Right ventricle myocardium inferior (tissue), 1 donor: ENCODE measurements around the gene MAGED4. TPM values are rescaled to one million over a fixed set of nuclear protein-coding genes. Genes with fewer than 3 reads are reported as not detected.
"Not testable (repeated sequence)": the region's sequence is repeated elsewhere in the genome, so short reads cannot be mapped to it uniquely, and the experiment has no call there.

Experiments
- ATAC-seq: fragments of 200-7000 bp; cut with Tn5 transposase; one replicate; pipeline ENCODE4 v1.9.1; 2020; ENCODE audit warnings: mild to moderate bottlenecking, moderate library complexity
- DNase-seq: peaks from one replicate; pipeline ENCODE4 v3.0.0; 2021; ENCODE audit errors: missing footprints
- intact Hi-C: fragments of 100-400 bp; cut with DNase I; formaldehyde crosslinking; loops from one replicate; pipeline ENCODE4 v1.11.0; 2022
- long read RNA-seq: library from polyadenylated mRNA; unstranded; transcript quantifications from one replicate; pipeline ENCODE4 v2.0.0, GENCODE V29; 2021
- total RNA-seq: library from RNA; stranded (reverse); fragmentation: NEBNext Ultra II Directional; extraction: Animal tissue kit (Norgen Biotek cat#: 25700); gene quantifications from one replicate; pipeline ENCODE4 v1.2.1, GENCODE V29; 2021
- donor health status: DM: no; HTN: yes; CAD: no; lungs with severe emphysema.

MAGED4 gene, protein sequence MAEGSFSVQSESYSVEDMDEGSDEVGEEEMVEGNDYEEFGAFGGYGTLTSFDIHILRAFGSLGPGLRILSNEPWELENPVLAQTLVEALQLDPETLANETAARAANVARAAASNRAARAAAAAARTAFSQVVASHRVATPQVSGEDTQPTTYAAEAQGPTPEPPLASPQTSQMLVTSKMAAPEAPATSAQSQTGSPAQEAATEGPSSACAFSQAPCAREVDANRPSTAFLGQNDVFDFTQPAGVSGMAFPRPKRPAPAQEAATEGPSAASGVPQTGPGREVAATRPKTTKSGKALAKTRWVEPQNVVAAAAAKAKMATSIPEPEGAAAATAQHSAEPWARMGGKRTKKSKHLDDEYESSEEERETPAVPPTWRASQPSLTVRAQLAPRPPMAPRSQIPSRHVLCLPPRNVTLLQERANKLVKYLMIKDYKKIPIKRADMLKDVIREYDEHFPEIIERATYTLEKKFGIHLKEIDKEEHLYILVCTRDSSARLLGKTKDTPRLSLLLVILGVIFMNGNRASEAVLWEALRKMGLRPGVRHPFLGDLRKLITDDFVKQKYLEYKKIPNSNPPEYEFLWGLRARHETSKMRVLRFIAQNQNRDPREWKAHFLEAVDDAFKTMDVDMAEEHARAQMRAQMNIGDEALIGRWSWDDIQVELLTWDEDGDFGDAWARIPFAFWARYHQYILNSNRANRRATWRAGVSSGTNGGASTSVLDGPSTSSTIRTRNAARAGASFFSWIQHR
- total RNA-seq: 0.27 TPM
- long read RNA-seq: 0 reads

GRCh38 chrX:52184440-52185077 is at the start of gene MAGED4:
MAGED4 (plus strand) TSS chrX:52184888; CDS start chrX:52185923, 1,035 bp downstream.
- intact Hi-C loops, DNase-seq: not testable (repeated sequence)
- peak; percentile 26 for ATAC-seq

DNA sequence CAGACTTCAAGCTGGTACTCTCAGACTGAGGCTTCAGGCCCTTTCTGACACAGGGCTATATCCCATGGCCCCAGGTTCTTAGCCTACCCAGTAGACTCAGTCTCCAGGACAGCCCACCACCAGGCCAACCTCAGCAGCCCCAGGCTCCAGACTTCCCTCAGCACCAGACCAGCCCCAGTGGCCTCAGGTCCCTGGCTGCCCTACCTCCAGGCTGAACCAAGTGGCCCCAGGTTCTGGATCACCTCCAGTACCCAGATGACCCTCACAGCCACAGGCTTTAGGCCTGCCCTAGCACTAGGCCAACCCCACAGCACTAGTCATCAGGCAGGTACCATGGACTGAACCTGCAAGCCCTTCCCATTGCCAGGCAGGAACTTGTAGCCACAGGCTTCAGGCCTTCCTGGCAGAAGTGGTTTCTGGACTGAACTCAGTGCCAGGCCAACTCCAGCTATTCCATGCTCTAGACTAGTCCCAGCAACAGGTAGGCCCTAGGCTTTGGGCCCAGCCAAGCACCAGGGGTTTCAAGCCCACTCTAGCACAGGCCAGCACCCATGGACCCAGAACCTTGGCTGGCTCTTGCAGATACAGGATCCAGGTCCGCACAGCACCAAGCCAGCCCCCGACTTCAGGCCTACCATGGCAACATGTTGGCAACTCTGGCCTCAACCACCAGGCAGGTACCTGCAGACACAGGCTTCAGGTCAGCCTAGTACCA is 45.7 kb upstream of the MAGED4 start:
- ATAC-seq (no peak), DNase-seq (no peak)
- intact Hi-C loops: no loop called here

DNA sequence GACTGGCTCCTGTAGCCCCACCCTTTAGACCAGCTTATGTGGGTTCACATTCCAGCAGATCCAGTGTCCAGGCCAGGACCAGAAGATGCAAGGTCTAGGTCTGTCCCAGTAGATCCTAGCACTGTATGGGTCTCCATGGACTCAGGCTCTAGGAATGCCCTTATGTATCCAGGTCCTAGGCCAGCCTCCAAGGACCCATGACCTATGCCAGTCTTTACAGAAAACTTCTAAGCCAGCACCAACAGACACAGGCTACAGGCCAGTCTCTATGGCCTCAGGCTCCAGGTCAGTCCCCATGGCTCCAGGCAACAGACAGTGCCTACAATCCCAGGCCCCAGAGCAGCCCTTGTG is 45.2 kb upstream of the MAGED4 start:
- intact Hi-C loops: no loop called here
- no peak for DNase-seq
- ATAC-seq: no peak

DNA sequence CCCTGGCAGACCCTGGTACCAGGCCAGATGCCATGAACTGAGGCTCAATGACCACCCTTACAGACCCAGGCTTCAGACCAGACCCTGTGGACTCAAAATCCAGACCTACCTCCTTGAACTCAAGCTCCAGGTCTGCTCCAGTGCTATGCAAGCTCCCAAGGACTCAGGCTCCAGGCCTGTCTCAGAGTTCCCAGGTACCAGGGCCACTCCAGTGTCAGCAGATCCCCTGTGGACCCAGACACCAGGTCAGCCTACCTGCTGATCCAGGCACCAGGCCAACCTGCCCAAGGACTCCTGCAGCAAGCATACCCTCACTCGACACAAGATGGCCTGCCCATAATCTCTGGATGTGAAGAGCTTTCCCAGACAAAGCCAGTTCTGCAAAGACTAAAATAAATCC is 44.7 kb upstream of the MAGED4 start:
- intact Hi-C loops: no loop called here
- DNase-seq (no peak), ATAC-seq (no peak)

DNA sequence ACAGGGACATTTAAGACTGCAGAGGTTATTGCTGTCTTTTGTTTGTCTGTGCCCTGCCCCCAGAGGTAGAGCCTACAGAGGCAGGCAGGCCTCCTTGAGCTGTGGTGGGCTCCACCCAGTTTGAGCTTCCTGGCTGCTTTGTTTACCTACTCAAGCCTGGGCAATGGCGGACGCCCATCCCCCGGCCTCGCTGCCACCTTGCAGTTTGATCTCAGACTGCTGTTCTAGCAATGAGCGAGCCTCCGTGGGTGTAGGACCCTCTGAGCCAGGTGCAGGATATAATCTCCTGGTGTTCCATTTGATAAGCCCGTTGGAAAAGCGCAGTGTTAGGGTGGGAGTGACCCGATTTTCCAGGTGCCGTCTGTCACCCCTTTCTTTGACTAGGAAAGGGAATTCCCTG is 34.0 kb upstream of the MAGED4 start:
- intact Hi-C loops, ATAC-seq: not testable (repeated sequence)
- peak; percentile 30 for DNase-seq

DNA sequence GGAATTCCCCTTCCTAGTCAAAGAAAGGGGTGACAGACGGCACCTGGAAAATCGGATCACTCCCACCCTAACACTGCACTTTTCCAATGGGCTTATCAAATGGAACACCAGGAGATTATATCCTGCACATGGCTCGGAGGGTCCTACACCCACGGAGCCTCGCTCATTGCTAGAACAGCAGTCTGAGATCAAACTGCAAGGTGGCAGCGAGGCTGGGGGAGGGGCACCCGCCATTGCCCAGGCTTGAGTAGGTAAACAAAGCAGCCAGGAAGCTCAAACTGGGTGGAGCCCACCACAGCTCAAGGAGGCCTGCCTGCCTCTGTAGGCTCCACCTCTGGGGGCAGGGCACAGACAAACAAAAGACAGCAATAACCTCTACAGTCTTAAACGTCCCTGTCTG is 24.5 kb upstream of the MAGED4 start:
- ATAC-seq, DNase-seq, intact Hi-C loops: not testable (repeated sequence)

DNA sequence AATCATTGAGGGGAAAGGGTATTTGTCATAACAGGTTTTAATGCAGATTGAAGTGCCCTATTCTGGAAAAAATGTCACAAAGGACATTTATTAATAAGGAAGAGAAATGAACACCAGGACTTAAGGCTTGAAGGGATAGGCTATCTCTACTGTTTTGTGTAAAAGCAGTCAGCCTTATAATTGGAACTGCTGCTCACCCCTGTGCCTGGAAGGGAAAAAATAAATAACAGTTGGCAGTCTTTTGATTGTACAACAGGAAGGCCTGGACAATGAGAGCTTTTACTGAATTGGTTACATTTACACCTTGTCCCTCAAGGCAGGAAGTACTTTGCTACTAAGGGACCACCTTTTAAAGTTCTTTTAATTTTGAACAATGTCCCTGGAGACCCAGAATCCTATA is 17.8 kb upstream of the MAGED4 start:
- no peak for DNase-seq
- intact Hi-C loops: no loop called here
- no peak for ATAC-seq

DNA sequence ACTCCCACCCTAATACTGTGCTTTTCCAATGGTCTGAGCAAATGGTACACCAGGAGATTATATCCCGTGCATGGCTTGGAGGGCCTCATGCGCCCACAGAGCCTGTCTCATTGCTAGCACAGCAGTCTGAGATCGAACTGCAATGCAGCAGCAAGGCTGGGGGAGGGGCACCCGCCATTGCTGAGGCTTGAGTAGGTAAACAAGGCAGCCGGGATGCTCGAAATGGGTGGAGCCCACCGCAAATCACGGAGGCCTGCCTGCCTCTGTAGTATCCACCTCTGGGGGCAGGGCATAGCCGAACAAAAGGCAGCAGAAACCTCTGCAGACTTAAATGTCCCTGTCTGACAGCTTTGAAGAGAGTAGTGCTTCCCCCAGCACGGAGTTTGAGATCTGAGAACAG is 13.6 kb upstream of the MAGED4 start:
- intact Hi-C loops, DNase-seq, ATAC-seq: not testable (repeated sequence)

GRCh38 chrX:52185078-52185453 is 378 bp downstream of the MAGED4 start:
- ATAC-seq, intact Hi-C loops, DNase-seq: not testable (repeated sequence)

DNA sequence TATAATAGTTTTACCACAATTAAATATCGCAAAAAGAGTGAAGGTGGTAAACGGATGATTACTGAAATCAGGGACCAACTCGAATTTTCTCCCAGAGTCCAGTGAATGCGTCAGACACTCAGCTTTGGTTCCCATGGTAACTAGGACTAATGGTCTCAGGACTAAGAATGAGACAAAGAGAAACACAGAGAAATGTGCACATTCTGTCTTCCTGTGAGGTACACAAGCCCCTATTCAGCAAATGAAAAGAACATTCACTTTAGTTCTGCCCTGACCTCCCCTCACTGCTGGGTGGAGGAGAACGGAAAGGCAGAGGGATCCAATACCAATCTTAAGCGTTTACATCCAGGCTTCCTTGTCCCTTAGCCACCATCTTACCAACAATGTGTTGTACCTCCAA is 26.7 kb downstream of the MAGED4 start:
- ATAC-seq, DNase-seq, intact Hi-C loops: not testable (repeated sequence)

DNA sequence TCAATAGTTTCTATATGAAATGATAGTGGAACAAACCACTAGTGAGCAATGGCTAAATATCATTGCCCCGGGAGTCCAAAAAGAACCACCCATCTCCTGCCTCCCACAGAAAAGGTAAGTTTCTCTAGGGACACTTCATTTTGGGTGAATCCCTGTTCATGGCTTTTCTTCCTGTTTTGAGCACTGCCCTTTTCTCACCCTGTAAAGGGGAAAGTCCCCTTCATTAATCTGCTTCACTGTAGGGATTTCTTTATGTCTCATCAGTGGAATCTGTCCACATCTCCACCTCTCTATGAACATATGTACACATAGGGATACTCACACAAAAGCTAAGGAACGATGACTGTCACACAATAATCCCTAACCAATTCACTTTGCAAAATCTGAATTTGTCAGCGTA is 28.6 kb downstream of the MAGED4 start:
- ATAC-seq (no peak), DNase-seq (no peak)
- intact Hi-C loops: no loop called here

DNA sequence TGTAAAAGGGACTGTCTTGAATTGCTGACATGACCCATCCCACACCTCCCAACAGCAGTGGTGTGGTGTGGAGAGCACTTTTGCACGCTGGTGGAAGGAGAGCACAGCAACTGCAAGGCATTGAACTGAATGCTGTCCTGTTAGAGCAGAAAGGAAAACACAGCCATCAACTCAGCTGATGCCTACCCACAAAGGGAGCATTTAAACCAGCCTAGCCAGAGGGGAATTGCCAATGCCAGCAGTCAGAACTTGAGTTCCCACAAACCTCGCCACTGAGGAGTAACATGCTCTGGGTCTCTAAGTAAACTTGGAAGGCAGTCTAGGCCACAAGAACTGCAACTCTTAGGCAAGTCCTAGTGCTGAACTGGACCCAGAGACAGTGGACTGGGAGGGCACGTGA is 31.9 kb downstream of the MAGED4 start:
- no peak for ATAC-seq
- intact Hi-C loops: no loop called here
- DNase-seq: no peak

GRCh38 chrX:52217494-52218160 is 32.9 kb downstream of the MAGED4 start:
- intact Hi-C loops: no loop called here
- DNase-seq (no peak), ATAC-seq (no peak)

GRCh38 chrX:52220936-52221335 is 36.2 kb downstream of the MAGED4 start:
- ATAC-seq (no peak), DNase-seq (no peak)
- intact Hi-C loops: no loop called here

Other genes starting within 250 kb of the MAGED4 start
- 2.7 TPM for gene MAGED4B, start 115.7 kb upstream of the MAGED4 start, total RNA-seq
- gene XAGE2, start 184.1 kb downstream of the MAGED4 start, total RNA-seq: not detected